ENCODE measurements around the gene EHMT1.

EHMT1 gene

DNA sequence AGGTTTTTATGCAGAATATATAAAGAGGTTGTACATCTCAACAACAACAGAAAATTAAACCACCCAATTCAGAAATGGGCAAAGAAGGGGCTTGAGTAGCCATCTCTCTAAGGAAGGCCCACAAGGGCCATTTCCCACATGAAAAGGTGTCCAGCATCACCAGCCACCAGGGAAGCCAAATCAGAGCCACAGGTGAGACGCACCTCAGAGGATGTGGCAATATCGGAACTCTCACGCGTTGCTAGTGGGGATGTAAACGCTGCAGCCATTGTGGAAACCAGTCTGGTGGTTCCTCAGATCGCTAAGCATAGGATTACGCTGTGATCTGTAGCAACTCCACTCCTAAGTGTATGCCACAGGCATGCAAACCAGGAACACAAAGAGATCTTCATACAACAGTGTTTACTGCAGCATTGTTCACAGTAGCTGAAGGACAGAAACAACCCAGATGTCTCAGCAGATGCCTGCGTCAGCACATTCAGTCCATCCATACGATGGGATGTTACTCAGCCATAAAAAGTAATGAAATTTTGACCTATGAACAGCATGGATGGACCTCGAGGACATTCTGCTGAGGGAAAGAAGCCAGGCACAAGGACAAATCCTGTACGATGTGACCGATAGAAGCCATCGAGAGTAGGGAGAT is 174.5 kb downstream of the EHMT1 start:
- TF ChIP-seq, protein P1, sequence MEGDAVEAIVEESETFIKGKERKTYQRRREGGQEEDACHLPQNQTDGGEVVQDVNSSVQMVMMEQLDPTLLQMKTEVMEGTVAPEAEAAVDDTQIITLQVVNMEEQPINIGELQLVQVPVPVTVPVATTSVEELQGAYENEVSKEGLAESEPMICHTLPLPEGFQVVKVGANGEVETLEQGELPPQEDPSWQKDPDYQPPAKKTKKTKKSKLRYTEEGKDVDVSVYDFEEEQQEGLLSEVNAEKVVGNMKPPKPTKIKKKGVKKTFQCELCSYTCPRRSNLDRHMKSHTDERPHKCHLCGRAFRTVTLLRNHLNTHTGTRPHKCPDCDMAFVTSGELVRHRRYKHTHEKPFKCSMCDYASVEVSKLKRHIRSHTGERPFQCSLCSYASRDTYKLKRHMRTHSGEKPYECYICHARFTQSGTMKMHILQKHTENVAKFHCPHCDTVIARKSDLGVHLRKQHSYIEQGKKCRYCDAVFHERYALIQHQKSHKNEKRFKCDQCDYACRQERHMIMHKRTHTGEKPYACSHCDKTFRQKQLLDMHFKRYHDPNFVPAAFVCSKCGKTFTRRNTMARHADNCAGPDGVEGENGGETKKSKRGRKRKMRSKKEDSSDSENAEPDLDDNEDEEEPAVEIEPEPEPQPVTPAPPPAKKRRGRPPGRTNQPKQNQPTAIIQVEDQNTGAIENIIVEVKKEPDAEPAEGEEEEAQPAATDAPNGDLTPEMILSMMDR (IDR thresholded peaks at IDR 0.05; ENCODE audit: extremely low read depth, missing control alignments), result no peak

DNA sequence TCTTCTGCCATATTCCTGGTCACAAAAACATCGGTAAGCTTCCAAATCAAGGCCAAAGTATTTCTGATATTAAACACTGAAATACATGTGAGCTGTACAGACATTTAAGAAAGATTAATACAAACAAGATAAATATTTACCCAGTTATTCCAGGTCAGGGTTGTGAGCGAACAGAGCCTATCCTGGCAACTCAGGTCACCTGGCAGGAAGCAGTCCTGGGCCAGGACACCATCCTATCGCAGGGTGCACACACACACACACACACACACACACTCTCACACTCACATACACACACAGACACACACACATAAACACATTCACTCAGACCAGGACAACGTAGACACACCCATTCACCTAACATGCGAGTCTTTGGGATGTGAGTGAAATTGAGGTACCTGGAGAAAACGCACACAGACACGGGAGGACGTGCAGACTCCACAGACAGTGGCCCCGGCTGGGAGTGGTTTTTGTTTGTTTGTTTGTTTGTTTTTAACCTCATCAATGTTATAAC is 176.4 kb downstream of the EHMT1 start:
- TF ChIP-seq, protein P1 (IDR thresholded peaks at IDR 0.05; ENCODE audit: extremely low read depth, missing control alignments), result no peak
- no peak for DNase-seq (ENCODE audit: low spot score)

More for the DNA sequence above, 174.5 kb downstream of the EHMT1 start:
- no peak for DNase-seq (ENCODE audit: low spot score)

DNA sequence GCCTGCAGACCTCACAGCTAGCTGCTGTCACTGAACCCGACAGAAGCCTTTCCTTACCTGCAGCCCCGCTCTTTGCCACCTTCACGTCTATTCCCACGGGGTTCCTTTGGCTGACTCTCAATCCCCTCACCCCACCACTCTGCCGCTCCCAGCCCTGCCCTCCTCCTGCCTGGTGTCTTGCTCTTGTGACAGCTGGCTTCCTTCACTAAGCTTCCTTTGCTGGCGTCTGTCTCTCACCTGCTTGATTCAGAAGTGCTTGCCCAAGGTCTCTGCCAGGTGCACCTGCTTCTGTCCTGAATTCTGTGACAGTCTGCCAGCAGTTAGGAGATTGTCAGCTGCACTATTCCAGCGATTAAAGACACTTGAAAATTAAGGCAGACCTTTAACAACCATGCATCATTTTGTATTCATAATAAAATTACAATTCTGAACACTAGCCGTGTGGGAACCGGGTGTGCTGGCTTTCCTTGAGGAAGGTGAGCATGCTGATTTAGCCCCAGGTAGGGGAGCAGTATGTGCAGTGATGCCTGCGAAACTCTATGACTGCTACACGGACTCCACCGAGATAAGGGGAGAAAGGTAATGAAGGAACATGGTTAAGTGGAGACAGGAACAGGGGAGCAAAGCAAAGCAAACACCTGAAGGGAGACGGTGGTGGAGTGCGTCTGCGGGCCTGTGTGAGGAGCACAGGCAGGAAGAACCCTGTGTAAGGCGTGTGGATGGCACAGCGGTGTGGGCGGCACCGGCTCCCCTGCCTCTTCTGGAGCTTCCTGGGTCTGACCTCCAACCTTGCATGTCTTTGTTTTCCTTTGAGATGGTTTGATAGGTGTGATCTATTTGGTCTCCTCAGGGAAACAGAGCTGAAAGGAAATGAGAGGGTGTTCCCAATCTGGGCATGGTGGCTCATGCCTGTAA is 178.7 kb downstream of the EHMT1 start:
- TF ChIP-seq, protein P1 (IDR thresholded peaks at IDR 0.05; ENCODE audit: extremely low read depth, missing control alignments), result no peak
- no peak for DNase-seq (ENCODE audit: low spot score)

DNA sequence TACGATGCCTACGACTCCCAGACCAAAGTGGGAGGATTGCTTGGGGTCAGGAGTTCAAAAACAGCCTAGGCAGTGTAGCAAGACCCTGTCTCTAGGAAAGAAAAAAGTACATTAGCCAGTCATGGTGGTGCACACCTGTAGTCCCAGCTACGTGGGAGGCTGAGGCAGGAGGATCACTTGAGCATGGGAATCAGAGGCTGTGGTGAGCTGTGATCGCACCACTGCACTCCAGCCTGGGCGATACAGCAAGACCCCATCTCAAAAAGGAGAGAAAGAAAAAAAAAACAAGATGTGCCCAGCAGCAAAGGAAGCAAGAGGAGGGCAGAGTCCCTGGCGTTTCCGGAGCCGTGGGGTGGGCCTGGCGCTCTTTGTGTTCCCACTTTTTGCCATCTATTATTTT is 179.3 kb downstream of the EHMT1 start:
- DNase-seq (ENCODE audit: low spot score), result no peak
- TF ChIP-seq, protein P1 (IDR thresholded peaks at IDR 0.05; ENCODE audit: extremely low read depth, missing control alignments), result no peak

DNA sequence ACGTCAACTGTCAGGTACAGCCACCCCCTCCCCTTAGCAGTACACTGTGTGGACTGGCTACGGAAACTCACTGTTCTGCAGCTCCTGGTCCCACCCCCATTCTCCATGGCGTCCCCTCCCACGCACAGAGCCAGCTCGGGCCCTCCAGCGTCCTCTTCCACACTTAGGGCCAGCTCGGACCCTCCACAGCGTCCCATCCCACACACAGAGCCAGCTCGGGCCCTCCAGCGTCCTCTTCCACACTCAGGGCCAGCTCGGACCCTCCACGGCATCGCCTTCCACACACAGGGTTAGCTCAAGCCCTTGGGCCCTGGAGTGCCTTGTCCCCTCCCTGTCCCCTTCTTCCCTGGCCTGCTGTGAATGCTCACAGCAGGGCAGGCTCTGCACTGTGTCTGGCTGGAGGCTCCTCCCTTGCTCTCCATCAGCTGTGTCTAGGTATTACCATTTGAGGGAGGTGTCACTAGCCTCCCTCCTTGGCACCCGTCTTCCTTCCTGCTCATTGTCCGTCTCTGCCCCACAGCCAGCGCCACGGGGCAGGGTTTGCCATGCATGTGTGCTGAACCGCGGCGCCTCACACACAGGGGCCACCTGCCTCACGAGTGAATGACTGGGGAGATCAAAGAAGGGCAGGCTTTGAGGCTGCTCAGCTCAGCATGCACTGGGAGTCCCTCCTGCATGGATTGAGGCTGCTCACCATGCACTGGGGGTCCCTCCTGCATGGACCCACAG is 180.3 kb downstream of the EHMT1 start:
- TF ChIP-seq, protein P1 (IDR thresholded peaks at IDR 0.05; ENCODE audit: extremely low read depth, missing control alignments), result no peak
- no peak for DNase-seq (ENCODE audit: low spot score)

DNA sequence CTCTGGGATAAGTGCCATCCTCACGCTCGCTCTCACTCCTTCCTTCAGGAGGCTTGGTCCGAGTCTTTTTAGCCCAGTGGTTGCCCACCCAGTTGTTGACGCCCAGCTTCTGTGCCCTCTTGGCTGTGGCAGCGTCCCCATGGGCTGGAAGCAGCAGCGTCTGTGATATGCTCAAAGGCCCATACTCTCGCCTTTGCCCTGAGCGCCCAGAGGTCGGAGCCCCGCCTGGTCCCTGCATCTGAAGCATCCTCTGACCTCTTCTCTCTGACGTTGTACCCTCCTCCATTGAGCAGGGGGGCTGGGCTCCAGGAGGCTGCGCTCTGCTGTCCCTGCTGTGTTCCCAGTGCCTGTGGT is 180.8 kb downstream of the EHMT1 start:
- TF ChIP-seq, protein P1 (IDR thresholded peaks at IDR 0.05; ENCODE audit: extremely low read depth, missing control alignments), result no peak
- no peak for DNase-seq (ENCODE audit: low spot score)
